ENCODE data around the gene PRKAR1B. TPM values are rescaled to one million over a fixed set of nuclear protein-coding genes. Genes with fewer than 3 reads are reported as not detected.

PRKAR1B gene
- total and polyA plus RNA-seq, 2 donors (not counting 1 experiment from before 2014, with no cell fraction given) = 4.5 to 8.6 TPM

- TF ChIP-seq EZH2 (IDR thresholded peaks at IDR 0.05; ENCODE audit: borderline replicate concordance, insufficient read depth, low read depth, low read length, poor library complexity, severe bottlenecking) (no peak), CTCF (IDR thresholded peaks at IDR 0.05) (no peak)
- intact Hi-C loops (cut with micrococcal nuclease) = no loop called here
Measured at GRCh38 chr7:571096-571717, 155.9 kb downstream of the PRKAR1B start.

DNA sequence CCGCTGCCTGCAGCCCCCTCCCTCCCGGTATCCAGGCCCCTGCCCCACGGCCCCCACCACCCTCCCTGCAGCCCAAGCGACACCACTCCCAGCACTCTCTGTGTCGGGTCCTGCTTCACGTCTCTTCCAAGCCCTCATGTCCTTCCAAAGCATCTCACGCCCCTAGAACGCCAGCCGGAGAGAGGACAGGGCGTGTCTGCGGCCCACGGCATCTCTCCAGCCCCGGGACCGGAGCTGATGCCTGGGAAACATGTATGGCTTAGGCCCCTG, 156.3 kb downstream of the PRKAR1B start:
- ATAC-seq (ENCODE audit: low read depth) = no peak
- H3K79me2 ChIP-seq (ENCODE audit: control insufficient read depth, insufficient read depth, low read length) = no peaks in the 10 kb centered on the region
- H3K9me3 Mint-ChIP-seq (ENCODE audit: insufficient read depth) = no peaks in the 10 kb centered on the region

More at GRCh38 chr7:571096-571717, 155.9 kb downstream of the PRKAR1B start:
- ChIA-PET POLR2A (no interaction called here), CTCF (no interaction called here)
- Mint-ChIP-seq H3K4me1 (no peaks in the 10 kb centered on the region), H3K27me3 (no peaks in the 10 kb centered on the region), H3K27ac (no peak overlapping the region), H3K4me3 (no peak overlapping the region), H3K9me3 (ENCODE audit: insufficient read depth) (no peaks in the 10 kb centered on the region)
- no peak overlapping the region for H3K9ac ChIP-seq (ENCODE audit: low read length)
- H3K4me1 ChIP-seq (ENCODE audit: control insufficient read depth in 2 of 2, insufficient read depth in 2 of 2, low read length in 2 of 2) = no peaks in the 10 kb centered on the region
- H3K4me2 ChIP-seq (replicated peaks; ENCODE audit: low read depth, low read length, poor library complexity, severe bottlenecking) = no peak overlapping the region
- no peak overlapping the region for H3K27ac ChIP-seq (ENCODE audit: low read length in 2 of 2)
- H3K79me2 ChIP-seq (ENCODE audit: control insufficient read depth, insufficient read depth, low read length) = no peaks in the 10 kb centered on the region
- 96% methylated on average over 21 of the region's 33 CpGs for WGBS (ENCODE audit: insufficient coverage)
- DNase-seq (no peak), ATAC-seq (ENCODE audit: low read depth) (no peak)
- H4K20me1 ChIP-seq (ENCODE audit: control insufficient read depth, insufficient read depth, low read length, poor library complexity, severe bottlenecking) = no peaks in the 10 kb centered on the region
- H2AFZ ChIP-seq (ENCODE audit: insufficient read depth, low read depth, low read length, poor library complexity, severe bottlenecking) = no peak overlapping the region
- H3K27me3 ChIP-seq (replicated peaks in 1 of 4; ENCODE audit: control extremely low read depth in 1 of 4, control insufficient read depth in 3 of 4, insufficient read depth in 4 of 4, low read length in 3 of 4) = no peaks in the 10 kb centered on the region
- H3K4me3 ChIP-seq (ENCODE audit: control extremely low read depth in 1 of 5, extremely low read depth in 1 of 5, insufficient read depth in 1 of 5, low read depth in 2 of 5, low read length in 4 of 5) = no peak overlapping the region
- H3K9me3 ChIP-seq (ENCODE audit: control extremely low read depth in 1 of 3, control insufficient read depth in 2 of 3, insufficient read depth in 1 of 3, low read length in 2 of 3) = peaks cover 0 to 7% (median 0%) of the 10 kb centered on the region in 3 donors
- H3K36me3 ChIP-seq (replicated peaks in 1 of 2; ENCODE audit: control extremely low read depth in 1 of 2, control insufficient read depth in 1 of 2, extremely low read depth in 1 of 2, insufficient read depth in 2 of 2, low read length in 1 of 2) = no peaks in the 10 kb centered on the region

More for the DNA sequence above, 156.3 kb downstream of the PRKAR1B start:
- no peaks in the 10 kb centered on the region for H3K4me1 Mint-ChIP-seq
- no peaks in the 10 kb centered on the region for H3K27me3 ChIP-seq (replicated peaks in 1 of 4; ENCODE audit: control extremely low read depth in 1 of 4, control insufficient read depth in 3 of 4, insufficient read depth in 4 of 4, low read length in 3 of 4)
- WGBS (ENCODE audit: insufficient coverage) = 88% methylated on average over 14 of the region's 14 CpGs
- no peak overlapping the region for H3K4me2 ChIP-seq (replicated peaks; ENCODE audit: low read depth, low read length, poor library complexity, severe bottlenecking)
- H3K9ac ChIP-seq (ENCODE audit: low read length) = no peak overlapping the region
- no peak overlapping the region for H3K27ac Mint-ChIP-seq
- POLR2A ChIA-PET = no interaction called here
- TF ChIP-seq EZH2 (IDR thresholded peaks at IDR 0.05; ENCODE audit: borderline replicate concordance, insufficient read depth, low read depth, low read length, poor library complexity, severe bottlenecking) (no peak), CTCF (IDR thresholded peaks at IDR 0.05) (no peak)
- no peaks in the 10 kb centered on the region for H4K20me1 ChIP-seq (ENCODE audit: control insufficient read depth, insufficient read depth, low read length, poor library complexity, severe bottlenecking)
- no peak overlapping the region for H2AFZ ChIP-seq (ENCODE audit: insufficient read depth, low read depth, low read length, poor library complexity, severe bottlenecking)
- H3K36me3 ChIP-seq (replicated peaks in 1 of 2; ENCODE audit: control extremely low read depth in 1 of 2, control insufficient read depth in 1 of 2, extremely low read depth in 1 of 2, insufficient read depth in 2 of 2, low read length in 1 of 2) = no peaks in the 10 kb centered on the region
- no peaks in the 10 kb centered on the region for H3K27me3 Mint-ChIP-seq
- no peak overlapping the region for H3K27ac ChIP-seq (ENCODE audit: low read length in 2 of 2)
- DNase-seq = no peak
- no peaks in the 10 kb centered on the region for H3K4me1 ChIP-seq (ENCODE audit: control insufficient read depth in 2 of 2, insufficient read depth in 2 of 2, low read length in 2 of 2)
- H3K4me3 Mint-ChIP-seq = no peak overlapping the region
- CTCF ChIA-PET = no interaction called here
- H3K9me3 ChIP-seq (ENCODE audit: control extremely low read depth in 1 of 3, control insufficient read depth in 2 of 3, insufficient read depth in 1 of 3, low read length in 2 of 3) = peaks cover 0 to 7% (median 0%) of the 10 kb centered on the region in 3 donors
- H3K4me3 ChIP-seq (ENCODE audit: control extremely low read depth in 1 of 5, extremely low read depth in 1 of 5, insufficient read depth in 1 of 5, low read depth in 2 of 5, low read length in 4 of 5) = no peak overlapping the region
- intact Hi-C loops (cut with micrococcal nuclease) = no loop called here

Measured in B cell (primary cell).